Right renal cortex interstitium (tissue), 3 donors: ENCODE results near the gene CD101. TPM values are rescaled to one million over a fixed set of nuclear protein-coding genes. Genes with fewer than 3 reads are reported as not detected.

ENCODE experiments used
- DNase-seq, 3 donors: peaks; one replicate each; pipeline ENCODE4 v3.0.0-alpha.2; 2013; ENCODE audit warnings: low read depth in 3 of 3, low spot score in 2 of 3
- polyA plus RNA-seq, 3 donors: library from polyadenylated mRNA; unstranded; fragments of 120-200 nt; gene quantifications; one replicate each; pipeline ENCODE4 v1.2.1, GENCODE V29; 2013; ENCODE audit not compliant: insufficient read length in 3 of 3

CD101 gene
- polyA plus RNA-seq, 3 donors, result 1.5 to 1.8 (median 1.5) TPM

DNA sequence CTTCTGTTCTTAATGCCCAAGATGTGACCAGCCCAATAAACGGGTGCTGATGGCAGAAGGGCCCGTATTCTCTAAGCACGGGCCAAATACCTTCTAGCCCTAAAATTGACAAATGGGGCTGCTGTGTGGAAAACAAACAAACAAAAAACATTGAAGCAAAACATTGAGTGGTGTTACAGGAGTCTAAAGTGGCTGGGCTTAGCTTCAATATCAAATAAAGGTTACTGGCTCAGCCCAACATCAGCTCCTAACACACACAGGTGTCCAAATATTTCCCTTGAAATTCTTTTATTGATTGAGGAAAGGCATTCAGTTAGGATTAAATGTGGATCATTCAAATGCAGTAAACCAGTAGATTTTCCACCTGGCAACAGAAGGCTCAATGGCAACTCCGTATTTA, 45.2 kb downstream of the CD101 start:
- no peak for DNase-seq

DNA sequence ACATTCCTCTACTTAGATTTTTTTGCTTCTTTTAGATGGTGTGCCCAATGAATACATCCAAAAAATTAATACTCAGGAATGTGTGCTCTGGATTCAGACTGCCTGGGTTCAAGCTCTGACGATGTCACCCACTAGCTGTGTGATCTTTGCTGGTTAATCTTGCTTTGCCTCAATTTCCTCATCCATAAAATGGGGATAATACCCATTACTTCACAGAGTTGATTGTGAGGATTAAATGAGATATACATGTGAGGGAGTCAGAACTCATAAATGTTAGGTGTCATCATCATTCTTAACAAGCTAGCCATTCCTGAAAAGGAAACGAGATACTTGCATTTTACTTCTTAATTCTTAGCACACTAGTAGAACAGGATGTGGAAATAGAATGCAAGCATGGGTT, 45.7 kb downstream of the CD101 start:
- DNase-seq, result no peak

DNA sequence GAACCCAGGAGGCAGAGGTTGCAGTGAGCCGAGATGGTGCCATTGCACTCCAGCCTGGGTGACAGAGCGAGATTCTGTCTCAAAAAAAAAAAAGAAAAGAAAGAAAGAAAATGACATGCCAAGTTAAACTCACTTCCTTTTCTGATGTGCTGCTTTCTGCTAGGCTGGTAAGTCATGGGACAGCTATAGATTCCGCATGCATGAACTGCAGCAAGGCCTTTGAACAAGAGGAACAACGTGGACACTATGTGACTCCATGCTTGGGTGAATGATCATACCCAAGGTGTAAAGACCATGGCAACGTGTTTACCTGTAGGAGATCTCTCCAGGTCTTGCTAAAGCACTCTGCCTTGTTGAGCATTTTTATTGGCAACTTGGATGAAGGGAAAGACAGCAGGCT, 48.3 kb downstream of the CD101 start:
- no peak for DNase-seq

DNA sequence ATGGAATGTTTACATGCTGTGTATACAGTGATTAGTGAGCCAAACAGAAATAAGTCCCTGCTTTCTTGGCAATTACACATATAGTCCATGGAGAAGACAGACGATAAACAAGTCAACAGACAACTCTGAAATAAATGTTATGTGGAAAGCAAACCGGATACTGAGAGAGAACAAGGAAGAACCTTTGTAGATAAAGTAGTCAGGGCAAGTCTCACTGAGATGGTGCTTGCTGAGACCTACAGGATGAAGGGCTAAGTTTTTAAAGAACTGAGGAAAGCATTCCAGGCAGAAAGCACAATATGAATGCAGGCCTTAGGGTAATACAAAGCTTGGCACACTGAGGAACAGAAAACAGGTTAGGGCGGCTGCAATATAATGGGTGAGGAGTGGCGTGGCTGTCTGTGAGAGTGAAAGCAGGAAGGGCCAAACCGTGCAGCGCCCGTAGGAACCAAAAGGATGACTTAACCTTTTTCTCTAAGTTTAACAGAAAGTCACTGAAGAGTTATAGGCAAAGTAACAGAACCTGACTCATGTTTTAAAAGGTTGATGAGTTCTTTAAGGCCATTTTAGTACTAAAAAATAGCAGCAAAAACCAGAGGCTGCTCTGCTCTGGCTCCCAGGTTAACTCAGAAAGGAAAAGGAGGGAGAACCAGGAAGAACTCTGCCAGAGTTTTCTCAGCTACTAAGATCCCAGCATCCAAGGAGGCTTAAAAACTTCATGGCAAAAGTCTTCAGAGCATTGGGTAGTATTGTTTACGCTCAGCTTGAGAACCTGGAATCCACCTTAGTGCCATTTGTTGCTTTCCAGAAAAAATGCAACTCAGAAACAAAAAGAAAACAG, 49.9 kb downstream of the CD101 start:
- DNase-seq, result no peak

DNA sequence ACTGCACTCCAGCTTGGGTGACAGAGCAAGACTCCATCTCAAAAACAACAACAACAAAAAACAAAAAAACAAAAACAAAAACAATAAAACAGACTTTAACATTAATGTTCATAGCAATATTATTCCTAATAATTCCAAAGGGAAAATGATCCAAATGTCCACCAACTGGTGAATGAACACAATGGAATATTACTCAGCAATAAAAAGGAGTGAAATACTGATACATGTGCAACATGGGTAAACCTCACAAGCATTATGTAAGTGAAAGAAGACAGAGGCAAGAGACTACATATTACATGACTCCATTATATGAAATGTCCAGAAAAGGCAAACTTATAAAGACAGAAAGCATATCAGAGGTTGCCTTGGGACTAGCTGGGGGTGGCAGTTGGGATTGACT, 52.5 kb downstream of the CD101 start:
- DNase-seq, result no peak

DNA sequence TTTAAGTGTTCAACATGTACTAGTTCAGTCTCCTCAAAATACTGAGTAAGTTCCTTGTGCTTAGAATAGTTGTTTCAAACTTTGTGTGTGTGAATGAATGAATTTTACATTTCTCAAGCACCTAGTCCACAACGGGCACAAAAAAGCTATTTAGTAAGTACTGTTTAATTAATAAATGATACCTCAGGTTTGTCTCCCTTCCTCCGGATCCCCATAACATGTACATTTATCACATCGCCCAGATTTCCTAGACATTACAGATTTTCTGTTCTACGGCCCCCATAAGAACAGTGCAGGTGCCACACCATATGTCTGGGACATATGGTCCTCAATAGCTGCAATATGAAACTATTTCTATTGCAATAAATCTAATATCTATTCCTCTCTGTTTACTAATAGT, 57.2 kb downstream of the CD101 start:
- DNase-seq, result no peak

DNA sequence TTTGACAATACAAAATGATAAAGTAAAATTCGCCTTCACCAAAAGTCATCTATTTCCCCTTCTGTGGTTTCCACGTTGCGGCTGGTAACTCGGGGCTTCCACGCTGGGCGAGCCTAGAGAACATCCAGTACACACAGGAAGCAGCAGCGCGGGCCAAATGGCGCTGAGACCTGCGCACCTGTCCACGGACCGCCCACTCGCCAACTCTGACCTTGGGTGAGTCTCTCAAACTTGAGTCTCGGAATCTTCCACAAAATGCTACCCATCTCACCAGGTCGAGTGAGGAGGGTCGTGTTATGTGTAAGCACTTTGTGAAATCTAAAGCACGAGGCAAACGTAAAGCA, 57.7 kb downstream of the CD101 start:
- DNase-seq, result peak in 1 of 3 donors; percentile 56

DNA sequence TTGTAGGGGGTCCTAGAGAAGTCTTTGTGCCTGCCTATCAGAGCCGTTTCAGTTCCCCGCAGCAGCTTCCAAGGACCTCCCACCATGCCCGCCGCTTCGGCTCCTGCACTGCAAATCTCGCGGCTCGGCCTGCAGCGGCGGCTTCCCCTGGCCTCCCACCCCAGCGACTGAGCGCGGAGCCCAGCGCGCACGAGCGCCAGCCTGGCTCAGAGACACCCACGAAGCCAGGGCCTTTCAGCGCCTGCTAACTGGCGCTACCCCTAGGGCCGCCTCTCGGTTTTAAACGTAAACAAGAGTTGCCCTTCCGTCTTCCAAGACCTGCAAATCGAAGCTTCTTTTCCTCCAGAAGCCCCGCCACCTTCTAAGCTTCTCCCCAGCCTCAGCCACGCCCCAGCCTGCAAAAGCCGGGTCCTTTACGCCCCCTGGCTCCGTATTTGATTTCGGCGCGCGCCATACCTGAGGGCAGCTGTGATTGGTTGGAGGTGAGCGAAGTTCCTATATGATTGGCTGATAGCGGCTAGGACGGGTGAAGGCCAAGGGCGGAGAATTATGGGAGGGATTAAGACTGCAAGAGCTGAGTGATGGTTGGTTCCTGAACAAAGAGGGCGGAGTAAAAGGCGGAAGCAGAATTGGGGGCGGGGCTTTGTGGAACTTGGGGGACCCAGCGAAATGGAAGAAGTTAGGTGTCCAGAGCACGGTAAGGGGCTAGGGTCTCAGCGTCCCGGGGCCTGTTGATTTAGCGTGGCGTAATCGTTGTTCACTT, 58.3 kb downstream of the CD101 start, which contains the start of gene TTF2:
Gene TTF2, plus strand, starts transcription at position 649 of the 763 bp plus-strand sequence. Its CDS starts 21 bp downstream, at position 670.
- peak; percentile 95 to 98 (median 97) for DNase-seq

DNA sequence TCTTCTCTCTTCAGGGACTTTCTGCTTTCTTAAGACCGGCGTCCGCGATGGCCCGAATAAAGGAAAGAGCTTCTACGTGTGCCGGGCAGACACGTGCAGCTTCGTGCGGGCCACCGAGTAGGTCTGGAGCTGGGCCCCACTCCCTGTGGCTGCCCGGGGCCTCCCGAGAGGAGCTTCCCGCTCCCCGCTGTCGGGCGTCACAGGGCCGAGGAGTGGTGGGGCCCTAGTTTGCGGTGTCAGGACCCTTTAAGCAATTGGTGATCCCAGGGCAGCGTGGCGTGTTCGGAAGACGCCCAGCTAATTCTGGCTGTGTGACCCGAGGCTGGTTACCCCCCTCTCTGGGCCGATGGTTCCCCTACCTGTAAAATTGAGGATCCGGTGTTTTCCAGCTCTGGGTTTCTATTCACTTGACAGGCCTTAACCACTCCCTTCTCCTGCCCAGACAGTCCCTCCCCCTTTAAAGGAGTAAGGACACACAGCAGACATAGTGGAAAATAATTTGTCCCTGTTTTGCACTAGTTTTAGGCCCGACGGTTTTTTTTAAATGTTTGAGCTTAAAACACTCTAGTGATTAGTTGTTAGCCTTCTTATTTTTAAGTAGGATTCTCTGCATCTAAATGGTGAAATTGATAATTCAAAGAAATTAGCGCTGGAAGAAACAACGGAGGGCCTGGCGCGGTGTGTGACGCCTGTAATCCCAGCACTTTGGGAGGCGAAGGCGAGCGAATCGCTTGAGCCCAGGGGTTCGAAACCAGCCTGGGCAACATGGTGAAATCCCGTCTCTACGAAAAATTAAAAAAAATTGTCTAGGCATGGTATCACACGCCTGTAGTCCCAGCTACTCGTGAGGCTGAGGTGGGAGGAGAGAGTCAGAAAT, 59.1 kb downstream of the CD101 start:
- DNase-seq, result no peak

DNA sequence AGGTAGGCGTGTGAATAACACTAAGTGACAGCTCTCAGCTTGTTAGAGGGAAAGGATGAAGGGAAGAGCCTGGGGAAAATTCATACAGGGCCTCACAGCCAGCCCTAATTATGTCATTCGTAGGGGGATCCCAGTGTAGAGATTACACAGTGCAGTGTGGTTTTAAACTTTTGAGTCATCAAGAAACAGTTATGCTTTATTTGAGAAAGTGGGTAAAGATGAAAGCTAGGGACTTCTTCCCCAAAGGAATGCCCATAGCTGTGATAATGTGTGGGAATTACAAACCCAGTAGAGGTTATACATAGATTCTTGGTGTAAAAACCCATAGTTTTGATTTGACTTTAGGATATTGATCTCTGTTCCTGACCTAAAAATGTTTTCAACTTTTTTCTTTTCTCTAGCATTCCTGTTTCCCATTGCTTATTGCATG, 60.4 kb downstream of the CD101 start:
- DNase-seq, result no peak

DNA sequence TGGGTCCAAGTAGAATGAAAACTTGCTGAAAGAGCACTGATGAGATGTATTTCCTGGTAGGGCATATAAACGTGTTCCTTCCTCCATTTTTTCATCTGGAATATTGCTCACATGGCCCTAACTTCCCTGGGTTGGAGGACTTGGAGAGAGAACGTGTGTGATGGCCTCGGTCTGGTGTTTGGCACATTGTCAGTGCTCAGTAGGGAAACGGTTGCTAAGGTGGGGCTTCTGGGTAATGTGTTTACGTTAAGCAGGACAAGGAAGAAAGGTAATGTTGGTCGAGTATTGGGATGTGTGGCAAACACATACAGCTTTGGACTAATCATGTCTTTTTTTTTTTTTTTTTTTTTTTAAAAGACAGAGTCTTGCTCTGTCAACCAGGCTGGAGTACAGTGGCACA, 64.8 kb downstream of the CD101 start:
- DNase-seq, result no peak

DNA sequence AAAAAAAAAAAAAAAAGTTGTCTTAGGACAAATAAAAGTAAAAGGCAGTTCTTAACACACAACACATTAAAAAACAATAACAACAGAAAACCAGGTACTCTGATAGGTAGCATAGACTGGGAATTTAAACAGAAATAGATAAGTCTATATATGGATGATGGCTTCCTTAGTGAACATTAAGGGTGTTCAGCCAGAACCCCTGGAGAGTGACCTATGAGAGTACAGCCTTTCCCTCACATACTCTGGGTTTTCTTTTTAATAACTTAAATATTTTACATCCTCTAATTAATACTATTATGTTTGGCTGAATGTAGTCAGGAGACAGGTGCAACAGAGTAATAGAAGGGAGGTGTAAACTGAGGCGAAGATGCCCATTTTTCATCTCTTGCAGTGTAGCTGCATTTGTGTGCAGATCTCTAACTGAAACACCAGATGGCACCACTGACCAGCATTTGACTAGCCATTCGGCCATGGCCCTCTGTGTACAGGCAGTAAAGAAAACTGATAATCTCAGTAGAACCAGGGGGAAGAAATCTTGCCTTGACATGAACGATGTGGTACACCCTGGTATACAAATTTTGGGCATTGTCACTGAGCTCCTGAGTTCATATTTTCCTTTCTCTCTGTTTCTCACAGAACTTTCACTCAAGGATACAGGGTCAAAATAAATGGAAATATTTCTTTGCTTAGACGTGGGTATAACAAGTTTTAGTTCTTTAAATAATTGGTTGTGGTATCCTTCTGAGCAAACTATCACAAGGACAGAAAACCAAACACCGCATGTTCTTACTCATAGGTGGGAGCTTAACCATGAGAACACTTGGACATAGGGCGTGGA, 66.2 kb downstream of the CD101 start:
- no peak for DNase-seq

DNA sequence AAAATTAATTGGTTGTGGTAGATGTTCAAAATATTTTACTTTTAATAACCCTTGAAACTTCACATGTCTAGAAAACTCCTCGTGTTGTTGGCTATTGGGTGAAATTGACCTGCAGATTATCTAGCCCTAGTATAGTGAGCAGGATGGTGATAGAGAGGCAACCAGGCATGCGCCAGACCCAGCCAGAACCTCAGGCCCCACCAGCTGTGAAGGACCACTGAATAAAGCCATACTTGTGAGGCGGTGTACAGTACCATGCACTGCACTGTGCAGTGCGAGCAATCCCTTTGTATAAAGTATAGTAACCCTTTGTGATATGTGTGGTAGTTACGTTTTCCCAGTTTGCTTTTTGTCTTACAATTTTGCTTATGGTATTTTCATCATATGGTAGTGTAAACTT, 67.0 kb downstream of the CD101 start:
- DNase-seq, result no peak

DNA sequence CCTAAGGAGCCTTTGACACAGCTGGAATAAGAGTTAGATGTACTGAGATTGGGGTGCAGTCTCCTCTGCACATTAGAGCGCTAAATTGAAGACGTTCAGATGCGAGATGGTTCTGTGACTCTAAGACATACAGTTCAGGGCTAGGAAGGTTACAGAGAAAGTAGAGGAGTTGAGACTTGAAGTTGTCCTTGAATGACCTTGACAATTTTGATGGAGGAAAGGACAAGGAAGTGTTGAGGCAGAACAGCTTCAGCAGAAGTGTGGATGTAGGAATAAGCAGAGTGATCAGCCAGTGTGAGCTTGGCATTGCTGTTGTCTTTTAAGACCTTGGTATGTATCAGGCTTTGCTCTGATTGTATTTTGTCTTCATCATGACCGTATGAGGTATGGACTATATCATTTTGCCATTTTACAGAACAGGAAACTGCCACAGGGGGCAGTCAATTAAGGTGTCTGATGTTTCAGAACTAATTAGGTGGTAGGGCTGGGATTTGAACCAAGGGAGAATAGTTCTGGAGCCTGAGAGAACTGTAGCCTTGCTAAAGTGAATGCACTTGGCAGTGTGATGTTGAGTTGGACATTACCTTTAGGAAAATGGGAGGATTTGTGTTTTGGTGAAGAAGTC, 67.8 kb downstream of the CD101 start:
- DNase-seq, result no peak

DNA sequence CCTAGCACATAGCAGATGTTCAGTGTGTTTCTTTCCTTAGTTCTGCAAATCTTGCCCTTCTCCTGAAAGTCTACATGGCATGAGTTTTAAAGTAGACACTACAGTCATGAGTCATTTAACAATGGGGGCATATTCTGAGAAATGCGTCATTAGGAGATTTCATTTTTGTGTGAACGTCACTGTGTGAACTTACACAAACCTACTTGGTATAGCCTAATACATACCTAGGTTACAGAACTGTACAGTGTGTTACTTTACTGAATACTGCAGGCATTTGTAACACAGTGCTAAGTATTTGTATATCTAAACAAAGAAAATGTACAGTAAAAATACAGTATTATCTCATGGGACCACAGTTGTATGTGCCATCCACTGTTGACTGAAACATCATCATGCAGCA, 68.6 kb downstream of the CD101 start:
- DNase-seq, result no peak

DNA sequence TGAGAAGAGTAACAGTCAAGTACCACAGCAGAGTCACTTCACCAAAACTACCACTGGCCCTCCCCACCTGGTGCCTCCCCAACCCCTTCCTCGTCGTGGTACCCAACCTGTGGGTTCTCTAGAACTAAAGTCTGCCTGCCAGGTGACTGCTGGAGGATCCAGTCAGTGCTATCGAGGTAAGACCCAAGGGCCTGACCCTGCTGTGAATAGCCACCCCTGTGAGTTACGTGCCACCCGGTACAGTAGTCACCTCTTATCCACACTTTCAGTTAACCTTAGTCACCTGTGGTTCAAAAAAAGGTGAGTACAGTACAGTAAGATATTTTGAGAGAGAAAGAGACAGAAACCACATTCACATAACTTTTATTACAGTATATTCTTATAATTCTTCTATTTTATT, 75.1 kb downstream of the CD101 start:
- DNase-seq, result no peak

DNA sequence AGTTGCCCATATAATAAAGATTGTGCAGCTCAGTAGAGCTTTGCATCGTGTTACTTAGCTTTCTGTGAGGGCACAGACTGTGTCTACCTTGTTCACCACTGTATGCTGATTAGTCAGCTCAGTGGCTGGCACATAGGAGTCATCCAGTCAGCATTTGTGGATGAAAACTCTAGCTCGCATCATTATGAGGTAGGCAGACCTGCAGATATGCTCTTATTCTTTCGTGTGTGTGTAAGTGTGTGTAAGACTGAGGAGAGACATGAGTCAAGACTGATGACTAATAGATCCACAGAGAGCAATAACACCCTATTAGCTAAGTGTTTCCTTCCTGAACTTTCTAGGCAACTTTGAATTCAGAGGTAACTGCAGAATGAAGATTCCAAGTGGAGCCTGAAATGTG, 75.7 kb downstream of the CD101 start:
- no peak for DNase-seq

DNA sequence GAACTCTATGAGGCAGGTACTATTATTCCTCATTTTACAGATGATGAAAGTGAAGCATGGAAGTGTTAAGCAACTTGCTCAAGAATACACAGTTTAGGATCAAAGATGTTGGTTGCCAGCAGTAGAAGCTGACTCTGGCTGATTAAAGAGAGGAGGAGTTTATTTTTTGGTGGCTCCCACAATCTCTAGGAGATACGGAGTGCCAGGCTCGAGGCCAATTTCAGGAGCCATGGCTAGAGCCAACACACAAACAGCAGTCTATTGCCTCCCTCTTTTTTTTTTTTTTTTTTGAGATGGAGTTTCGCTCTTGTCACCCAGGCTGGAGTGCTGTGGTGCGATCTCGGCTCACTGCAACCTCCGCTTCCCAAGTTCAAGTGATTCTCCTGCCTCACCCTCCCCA, 78.2 kb downstream of the CD101 start:
- no peak for DNase-seq

DNA sequence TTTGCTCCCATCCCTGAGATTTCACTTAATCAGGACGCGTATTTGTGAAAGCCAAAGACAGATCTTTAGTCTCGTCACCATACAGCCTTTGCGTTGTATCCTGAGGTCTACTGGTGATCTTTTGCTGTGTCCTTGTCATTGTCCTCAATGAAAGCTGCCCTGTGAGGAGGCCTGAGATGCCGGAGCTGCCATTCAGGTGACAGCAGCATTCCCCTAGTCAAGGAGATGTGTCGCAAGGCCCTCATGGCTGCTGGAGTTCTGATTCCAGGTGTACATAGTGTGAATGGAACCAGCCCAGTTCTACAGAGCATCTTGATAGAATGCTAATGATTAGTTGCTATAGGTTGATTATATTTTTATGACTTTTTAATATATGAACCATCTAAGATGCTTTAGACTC, 82.7 kb downstream of the CD101 start:
- DNase-seq, result no peak
